ENCODE results near the gene SEL1L2.
A peak's percentile ranks its signal among the peaks of the same experiment; 100 is the strongest.

Gene SEL1L2

DNA sequence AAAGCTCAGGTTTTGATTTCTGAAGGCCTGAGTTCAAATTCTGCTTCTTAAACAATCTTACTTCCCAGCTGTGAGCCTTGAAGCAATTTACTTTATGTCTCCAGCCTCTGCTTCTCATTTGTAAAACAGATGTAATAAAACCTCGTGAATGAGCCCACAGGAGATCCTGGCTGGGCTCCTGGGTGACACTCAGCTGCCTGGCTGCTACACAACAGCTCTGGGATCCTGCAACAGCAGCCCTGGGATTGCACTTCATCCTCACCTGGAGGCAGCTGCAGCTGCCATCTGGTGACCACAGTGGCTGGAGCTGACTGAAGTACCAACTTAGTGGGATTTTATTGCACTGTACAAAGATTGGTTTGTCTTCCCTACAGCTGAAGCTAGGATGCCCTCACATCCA, 107.0 kb downstream of the SEL1L2 start:
- H3K9me3 ChIP-seq (ENCODE audit: insufficient read depth, low read depth, low read length), result no peaks in the 10 kb centered on the region
- H3K27ac ChIP-seq (ENCODE audit: low read length), result no peak overlapping the region
- no peaks in the 10 kb centered on the region for H3K4me1 ChIP-seq (ENCODE audit: insufficient read depth, low read length)
- H3K27me3 ChIP-seq (ENCODE audit: insufficient read depth, low read length), result no peaks in the 10 kb centered on the region
- no peak overlapping the region for H3K4me3 ChIP-seq (ENCODE audit: low read length)
- H3K36me3 ChIP-seq (ENCODE audit: insufficient read depth, low read depth, low read length), result no peaks in the 10 kb centered on the region
- no peak overlapping the region for H3K9ac ChIP-seq (ENCODE audit: low read depth, low read length)

- Histone ChIP-seq H3K4me3 (ENCODE audit: low read length) (no peak overlapping the region), H3K27me3 (ENCODE audit: insufficient read depth, low read length) (no peaks in the 10 kb centered on the region)
Observed at GRCh38 chr20:13878566-13878965, 111.8 kb downstream of the SEL1L2 start.

GRCh38 chr20:13877793-13878192, 112.6 kb downstream of the SEL1L2 start:
- Histone ChIP-seq H3K27me3 (ENCODE audit: insufficient read depth, low read length) (no peaks in the 10 kb centered on the region), H3K27ac (ENCODE audit: low read length) (no peak overlapping the region), H3K4me3 (ENCODE audit: low read length) (no peak overlapping the region), H3K4me1 (ENCODE audit: insufficient read depth, low read length) (peaks cover 25% of the 10 kb centered on the region), H3K9ac (ENCODE audit: low read depth, low read length) (no peak overlapping the region), H3K9me3 (ENCODE audit: insufficient read depth, low read depth, low read length) (no peaks in the 10 kb centered on the region), H3K36me3 (ENCODE audit: insufficient read depth, low read depth, low read length) (no peaks in the 10 kb centered on the region)

More at GRCh38 chr20:13878566-13878965, 111.8 kb downstream of the SEL1L2 start:
- Histone ChIP-seq H3K36me3 (ENCODE audit: insufficient read depth, low read depth, low read length) (no peaks in the 10 kb centered on the region), H3K9ac (ENCODE audit: low read depth, low read length) (no peak overlapping the region), H3K27ac (ENCODE audit: low read length) (no peak overlapping the region), H3K9me3 (ENCODE audit: insufficient read depth, low read depth, low read length) (no peaks in the 10 kb centered on the region), H3K4me1 (ENCODE audit: insufficient read depth, low read length) (peaks cover 23% of the 10 kb centered on the region)

- H3K9me3 ChIP-seq (ENCODE audit: insufficient read depth, low read depth, low read length), result no peaks in the 10 kb centered on the region
- H3K4me3 ChIP-seq (ENCODE audit: low read length), result peak overlapping the region; percentile 52; the same call in 1 of the 2 replicates
- H3K27me3 ChIP-seq (ENCODE audit: insufficient read depth, low read length), result no peaks in the 10 kb centered on the region
- H3K9ac ChIP-seq (ENCODE audit: low read depth, low read length), result peak overlapping the region; percentile 43; the same call in 1 of the 2 replicates
- H3K27ac ChIP-seq (ENCODE audit: low read length), result no peak overlapping the region
- no peaks in the 10 kb centered on the region for H3K36me3 ChIP-seq (ENCODE audit: insufficient read depth, low read depth, low read length)
- peaks cover 25% of the 10 kb centered on the region for H3K4me1 ChIP-seq (ENCODE audit: insufficient read depth, low read length)
Observed at GRCh38 chr20:13875265-13875811, 115.1 kb downstream of the SEL1L2 start.

DNA sequence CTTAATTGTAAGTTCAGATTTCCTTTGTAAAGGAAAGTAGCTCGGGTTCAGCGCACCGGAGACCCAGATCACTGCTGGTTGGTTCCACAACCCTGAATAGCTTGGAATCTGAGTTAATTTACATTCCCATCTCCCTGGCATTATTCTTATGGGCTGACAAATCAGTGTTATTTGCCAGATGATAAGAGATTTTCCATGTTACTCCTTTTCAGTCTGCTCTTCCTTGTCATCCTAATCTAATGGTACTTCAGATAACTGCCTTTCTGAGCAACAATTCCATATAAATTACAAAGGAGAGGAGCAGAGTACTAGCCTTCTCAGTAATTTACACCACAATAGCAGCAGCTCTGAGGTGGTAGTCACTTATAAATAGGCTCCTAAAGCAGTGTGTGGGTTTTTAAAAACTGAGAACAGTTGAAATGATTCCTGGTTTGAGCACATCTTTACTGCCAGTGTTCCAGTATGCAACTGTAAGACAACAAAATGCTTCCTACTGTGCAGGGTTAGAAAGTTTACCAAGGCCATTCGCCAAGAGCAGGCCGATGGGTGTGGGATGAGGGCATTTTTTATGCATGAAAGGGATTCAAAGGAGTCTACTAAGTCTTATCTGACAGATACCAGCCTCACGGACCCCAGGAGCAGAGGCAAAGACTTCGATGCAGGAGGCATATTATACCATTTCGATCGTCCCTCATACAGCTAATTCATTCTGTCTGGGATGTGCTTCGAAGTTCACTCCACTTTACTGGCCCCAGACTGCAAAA, 115.8 kb downstream of the SEL1L2 start:
- Histone ChIP-seq H3K27ac (ENCODE audit: low read length) (peak overlapping the region; percentile 35), H3K36me3 (ENCODE audit: insufficient read depth, low read depth, low read length) (no peaks in the 10 kb centered on the region), H3K4me1 (ENCODE audit: insufficient read depth, low read length) (peaks cover 25% of the 10 kb centered on the region), H3K9me3 (ENCODE audit: insufficient read depth, low read depth, low read length) (no peaks in the 10 kb centered on the region), H3K27me3 (ENCODE audit: insufficient read depth, low read length) (no peaks in the 10 kb centered on the region), H3K4me3 (ENCODE audit: low read length) (peak overlapping the region; percentile 52), H3K9ac (ENCODE audit: low read depth, low read length) (peak overlapping the region; percentile 43)

DNA sequence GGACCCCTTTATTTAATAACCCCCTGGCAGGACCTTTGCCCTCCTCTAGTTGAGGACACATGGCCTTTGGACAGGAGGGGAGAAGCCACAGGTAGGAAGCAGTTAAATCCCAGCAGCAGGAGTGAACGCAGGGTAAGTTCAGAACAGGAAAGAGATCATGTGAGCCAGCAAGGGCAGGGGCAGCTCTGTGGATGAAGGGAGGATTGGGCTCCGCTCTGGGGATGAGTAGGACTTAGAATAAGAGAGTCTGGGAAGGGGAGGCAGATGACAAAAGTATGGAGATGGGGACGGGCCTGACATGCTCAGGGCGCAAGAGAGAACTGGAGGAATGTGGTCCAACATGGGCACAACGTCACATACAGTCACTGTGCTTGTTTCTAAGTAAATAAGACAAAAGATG, 116.6 kb downstream of the SEL1L2 start:
- H3K9me3 ChIP-seq (ENCODE audit: insufficient read depth, low read depth, low read length), result no peaks in the 10 kb centered on the region
- peak overlapping the region; percentile 35 for H3K27ac ChIP-seq (ENCODE audit: low read length)
- no peaks in the 10 kb centered on the region for H3K36me3 ChIP-seq (ENCODE audit: insufficient read depth, low read depth, low read length)
- H3K4me1 ChIP-seq (ENCODE audit: insufficient read depth, low read length), result peaks cover 25% of the 10 kb centered on the region
- H3K4me3 ChIP-seq (ENCODE audit: low read length), result peak overlapping the region; percentile 52
- no peaks in the 10 kb centered on the region for H3K27me3 ChIP-seq (ENCODE audit: insufficient read depth, low read length)
- H3K9ac ChIP-seq (ENCODE audit: low read depth, low read length), result peak overlapping the region; percentile 43; the same call in 1 of the 2 replicates

GRCh38 chr20:13870170-13870748, 120.2 kb downstream of the SEL1L2 start:
- no peaks in the 10 kb centered on the region for H3K9me3 ChIP-seq (ENCODE audit: insufficient read depth, low read depth, low read length)
- no peaks in the 10 kb centered on the region for H3K36me3 ChIP-seq (ENCODE audit: insufficient read depth, low read depth, low read length)
- no peak overlapping the region for H3K9ac ChIP-seq (ENCODE audit: low read depth, low read length)
- peaks cover 27% of the 10 kb centered on the region for H3K4me1 ChIP-seq (ENCODE audit: insufficient read depth, low read length)
- H3K27me3 ChIP-seq (ENCODE audit: insufficient read depth, low read length), result no peaks in the 10 kb centered on the region
- H3K27ac ChIP-seq (ENCODE audit: low read length), result no peak overlapping the region
- H3K4me3 ChIP-seq (ENCODE audit: low read length), result no peak overlapping the region

DNA sequence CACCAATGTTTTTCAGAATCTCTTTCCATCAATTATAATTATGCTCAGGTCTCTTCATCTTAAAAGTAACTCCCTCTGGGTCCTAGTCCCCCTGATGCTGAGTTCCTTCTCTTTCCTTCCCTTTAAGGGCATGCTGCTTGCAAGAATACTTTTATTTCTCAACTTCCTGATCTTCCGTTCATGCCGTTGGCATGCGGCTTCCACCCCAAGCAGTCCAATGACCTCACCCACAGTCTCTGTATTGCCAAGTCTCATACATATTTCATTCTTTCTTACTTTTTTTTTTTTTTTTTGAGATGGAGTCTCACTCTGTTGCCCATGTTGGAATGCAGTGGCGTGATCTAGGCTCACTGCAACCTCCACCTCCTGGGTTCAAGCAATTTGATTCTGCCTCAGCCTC, 122.1 kb downstream of the SEL1L2 start:
- Histone ChIP-seq H3K4me1 (ENCODE audit: insufficient read depth, low read length) (peaks cover 18% of the 10 kb centered on the region), H3K4me3 (ENCODE audit: low read length) (no peak overlapping the region), H3K9me3 (ENCODE audit: insufficient read depth, low read depth, low read length) (no peaks in the 10 kb centered on the region), H3K27ac (ENCODE audit: low read length) (no peak overlapping the region), H3K9ac (ENCODE audit: low read depth, low read length) (no peak overlapping the region), H3K27me3 (ENCODE audit: insufficient read depth, low read length) (no peaks in the 10 kb centered on the region), H3K36me3 (ENCODE audit: insufficient read depth, low read depth, low read length) (no peaks in the 10 kb centered on the region)

DNA sequence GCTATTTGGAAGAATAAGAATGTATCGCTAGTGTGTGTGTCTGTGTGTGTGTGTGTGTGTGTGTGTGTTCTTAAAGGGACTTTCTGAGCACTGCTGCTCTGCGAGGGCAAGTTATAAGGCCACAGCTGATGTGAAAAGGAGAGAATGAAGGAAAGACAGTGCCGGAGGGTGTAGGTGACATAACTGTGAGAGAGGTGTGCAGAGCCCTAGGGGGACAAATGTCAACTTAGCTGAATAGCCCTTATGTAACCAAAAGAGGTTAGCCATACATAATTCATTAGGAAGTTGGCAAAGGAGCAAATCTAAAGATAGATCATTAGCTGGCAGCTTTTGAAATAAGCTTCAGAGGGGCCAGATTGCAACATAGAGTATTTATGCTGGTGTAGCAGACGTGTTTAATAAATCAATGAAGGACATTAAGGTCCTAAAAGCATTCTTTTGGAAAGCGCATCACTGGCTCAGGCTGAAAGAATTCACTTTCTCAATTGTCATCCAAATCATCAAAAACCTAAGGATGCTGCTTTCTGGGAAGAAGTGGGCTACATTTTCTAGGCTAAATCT, 124.5 kb downstream of the SEL1L2 start:
- Histone ChIP-seq H3K9ac (ENCODE audit: low read depth, low read length) (no peak overlapping the region), H3K27ac (ENCODE audit: low read length) (no peak overlapping the region), H3K4me1 (ENCODE audit: insufficient read depth, low read length) (peaks cover 18% of the 10 kb centered on the region), H3K4me3 (ENCODE audit: low read length) (no peak overlapping the region), H3K36me3 (ENCODE audit: insufficient read depth, low read depth, low read length) (no peaks in the 10 kb centered on the region), H3K9me3 (ENCODE audit: insufficient read depth, low read depth, low read length) (no peaks in the 10 kb centered on the region), H3K27me3 (ENCODE audit: insufficient read depth, low read length) (no peaks in the 10 kb centered on the region)

GRCh38 chr20:13865156-13865555, 125.3 kb downstream of the SEL1L2 start:
- H3K4me1 ChIP-seq (ENCODE audit: insufficient read depth, low read length), result peaks cover 18% of the 10 kb centered on the region
- no peaks in the 10 kb centered on the region for H3K9me3 ChIP-seq (ENCODE audit: insufficient read depth, low read depth, low read length)
- no peak overlapping the region for H3K4me3 ChIP-seq (ENCODE audit: low read length)
- no peaks in the 10 kb centered on the region for H3K36me3 ChIP-seq (ENCODE audit: insufficient read depth, low read depth, low read length)
- no peak overlapping the region for H3K9ac ChIP-seq (ENCODE audit: low read depth, low read length)
- H3K27me3 ChIP-seq (ENCODE audit: insufficient read depth, low read length), result no peaks in the 10 kb centered on the region
- no peak overlapping the region for H3K27ac ChIP-seq (ENCODE audit: low read length)

DNA sequence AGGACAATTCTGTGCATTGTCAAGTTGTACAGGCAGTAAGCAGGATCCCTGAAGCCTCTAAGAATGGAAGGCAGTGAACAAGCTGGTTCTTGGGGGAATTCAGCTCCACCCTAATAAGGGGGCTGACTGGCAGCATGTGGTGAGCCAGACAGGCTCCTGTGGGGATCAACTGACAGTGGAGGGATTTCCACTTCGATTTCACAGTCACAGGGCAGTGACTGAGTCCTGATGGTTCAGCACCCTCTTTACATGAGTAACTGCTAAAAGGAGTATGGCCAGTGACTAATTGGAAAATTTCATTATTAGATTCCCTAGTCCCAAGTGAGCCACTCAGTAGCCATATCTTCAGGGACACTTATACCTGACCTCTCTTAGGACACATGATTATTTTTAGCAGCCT, 127.2 kb downstream of the SEL1L2 start:
- Histone ChIP-seq H3K27ac (ENCODE audit: low read length) (no peak overlapping the region), H3K9ac (ENCODE audit: low read depth, low read length) (no peak overlapping the region), H3K9me3 (ENCODE audit: insufficient read depth, low read depth, low read length) (no peaks in the 10 kb centered on the region), H3K4me1 (ENCODE audit: insufficient read depth, low read length) (peaks cover 18% of the 10 kb centered on the region), H3K36me3 (ENCODE audit: insufficient read depth, low read depth, low read length) (no peaks in the 10 kb centered on the region), H3K4me3 (ENCODE audit: low read length) (no peak overlapping the region), H3K27me3 (ENCODE audit: insufficient read depth, low read length) (no peaks in the 10 kb centered on the region)

GRCh38 chr20:13862245-13862644, 128.2 kb downstream of the SEL1L2 start:
- H3K27me3 ChIP-seq (ENCODE audit: insufficient read depth, low read length), result no peaks in the 10 kb centered on the region
- no peak overlapping the region for H3K4me3 ChIP-seq (ENCODE audit: low read length)
- no peak overlapping the region for H3K9ac ChIP-seq (ENCODE audit: low read depth, low read length)
- no peaks in the 10 kb centered on the region for H3K9me3 ChIP-seq (ENCODE audit: insufficient read depth, low read depth, low read length)
- no peak overlapping the region for H3K27ac ChIP-seq (ENCODE audit: low read length)
- no peaks in the 10 kb centered on the region for H3K36me3 ChIP-seq (ENCODE audit: insufficient read depth, low read depth, low read length)
- peaks cover 18% of the 10 kb centered on the region for H3K4me1 ChIP-seq (ENCODE audit: insufficient read depth, low read length)
